OCI-LY1 (cell line): Measurements from ENCODE around the gene ARMH1.

ENCODE experiments used
- EZH2 ChIP-seq: fragments of 200-600 bp; sonication (generic), shearing (Covaris generic); IDR thresholded peaks from 2 replicates; pipeline ENCODE4 v1.8.0; 2017; ENCODE audit warnings: borderline replicate concordance, mixed run types, mild to moderate bottlenecking, antibody characterized with exemption, low read length, moderate library complexity, mixed read lengths
- TF ChIP-seq, protein P1 (sequence below): fragments of 200-600 bp; sonication (generic), shearing (Covaris generic); IDR thresholded peaks from 2 replicates; pipeline ENCODE4 v1.5.1; 2017; ENCODE audit warnings: mild to moderate bottlenecking, antibody characterized with exemption, low read length, moderate library complexity, mixed read lengths

DNA sequence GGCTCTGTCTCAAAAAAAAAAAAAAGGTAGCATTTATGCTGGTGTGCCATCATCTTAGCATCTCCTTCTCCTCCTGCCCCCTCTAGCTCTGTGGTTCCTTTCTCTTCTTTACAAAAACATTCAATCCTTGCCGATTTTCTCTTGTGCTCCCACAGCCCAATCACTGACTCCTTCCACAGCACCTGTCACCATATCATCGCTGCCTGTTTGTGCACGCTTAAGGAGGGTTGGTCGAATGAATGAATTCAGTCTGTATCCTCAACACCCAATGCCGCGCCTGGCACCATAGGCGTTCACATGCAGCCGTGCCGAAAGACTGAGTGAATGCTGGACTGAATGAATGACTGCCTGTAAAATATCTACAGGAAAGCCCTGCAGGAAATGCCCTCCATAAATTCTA, 48.5 kb downstream of the ARMH1 start:
- TF ChIP-seq EZH2, result no peak
- TF ChIP-seq, protein P1, sequence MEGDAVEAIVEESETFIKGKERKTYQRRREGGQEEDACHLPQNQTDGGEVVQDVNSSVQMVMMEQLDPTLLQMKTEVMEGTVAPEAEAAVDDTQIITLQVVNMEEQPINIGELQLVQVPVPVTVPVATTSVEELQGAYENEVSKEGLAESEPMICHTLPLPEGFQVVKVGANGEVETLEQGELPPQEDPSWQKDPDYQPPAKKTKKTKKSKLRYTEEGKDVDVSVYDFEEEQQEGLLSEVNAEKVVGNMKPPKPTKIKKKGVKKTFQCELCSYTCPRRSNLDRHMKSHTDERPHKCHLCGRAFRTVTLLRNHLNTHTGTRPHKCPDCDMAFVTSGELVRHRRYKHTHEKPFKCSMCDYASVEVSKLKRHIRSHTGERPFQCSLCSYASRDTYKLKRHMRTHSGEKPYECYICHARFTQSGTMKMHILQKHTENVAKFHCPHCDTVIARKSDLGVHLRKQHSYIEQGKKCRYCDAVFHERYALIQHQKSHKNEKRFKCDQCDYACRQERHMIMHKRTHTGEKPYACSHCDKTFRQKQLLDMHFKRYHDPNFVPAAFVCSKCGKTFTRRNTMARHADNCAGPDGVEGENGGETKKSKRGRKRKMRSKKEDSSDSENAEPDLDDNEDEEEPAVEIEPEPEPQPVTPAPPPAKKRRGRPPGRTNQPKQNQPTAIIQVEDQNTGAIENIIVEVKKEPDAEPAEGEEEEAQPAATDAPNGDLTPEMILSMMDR, result no peak
